ENCODE results near the gene DPEP2. TPM values are rescaled to one million over a fixed set of nuclear protein-coding genes. Genes with fewer than 3 reads are reported as not detected.
"Not testable (repeated sequence)": the region's sequence is repeated elsewhere in the genome, so short reads cannot be mapped to it uniquely, and the experiment has no call there.

Gene DPEP2
- total RNA-seq, 1 donor: not detected

- no peak overlapping the region for H3K4me3 ChIP-seq (ENCODE audit: insufficient read depth, low read length)
- H3K4me1 ChIP-seq (ENCODE audit: insufficient read depth, low read length): no peaks in the 10 kb centered on the region
- H3K36me3 ChIP-seq (ENCODE audit: insufficient read depth, low read length): no peaks in the 10 kb centered on the region
- peak; percentile 54 for DNase-seq (ENCODE audit: insufficient read length, low spot score, missing footprints)
- H3K9me3 ChIP-seq (ENCODE audit: low read depth, low read length): no peaks in the 10 kb centered on the region
- no peaks in the 10 kb centered on the region for H3K27me3 ChIP-seq (ENCODE audit: insufficient read depth, low read length)
- no peak for TF ChIP-seq CTCF (IDR thresholded peaks at IDR 0.05; ENCODE audit: extremely low read depth, low read depth, low read length)
- no peaks in the 10 kb centered on the region for H3K79me2 ChIP-seq (ENCODE audit: insufficient read depth, low read length)
- H2AFZ ChIP-seq (ENCODE audit: low read length): no peak overlapping the region
- no peaks in the 10 kb centered on the region for H4K20me1 ChIP-seq (ENCODE audit: insufficient read depth, low read length)
- no peak overlapping the region for H3K4me2 ChIP-seq (ENCODE audit: insufficient read depth, low read length)
- H3K27ac ChIP-seq (ENCODE audit: low read depth, low read length): no peak overlapping the region
Measured at GRCh38 chr16:67977469-67978227, 21.6 kb downstream of the DPEP2 start.

- no peaks in the 10 kb centered on the region for H3K36me3 ChIP-seq (ENCODE audit: insufficient read depth, low read length)
- H3K27me3 ChIP-seq (ENCODE audit: insufficient read depth, low read length): no peaks in the 10 kb centered on the region
- no peak overlapping the region for H3K4me3 ChIP-seq (ENCODE audit: insufficient read depth, low read length)
- H4K20me1 ChIP-seq (ENCODE audit: insufficient read depth, low read length): no peaks in the 10 kb centered on the region
- no peaks in the 10 kb centered on the region for H3K4me1 ChIP-seq (ENCODE audit: insufficient read depth, low read length)
- no peaks in the 10 kb centered on the region for H3K9me3 ChIP-seq (ENCODE audit: low read depth, low read length)
- no peak overlapping the region for H2AFZ ChIP-seq (ENCODE audit: low read length)
- H3K27ac ChIP-seq (ENCODE audit: low read depth, low read length): no peak overlapping the region
- no peak for TF ChIP-seq CTCF (IDR thresholded peaks at IDR 0.05; ENCODE audit: extremely low read depth, low read depth, low read length)
- no peaks in the 10 kb centered on the region for H3K79me2 ChIP-seq (ENCODE audit: insufficient read depth, low read length)
- H3K4me2 ChIP-seq (ENCODE audit: insufficient read depth, low read length): no peak overlapping the region
- DNase-seq (ENCODE audit: insufficient read length, low spot score, missing footprints): no peak
Measured at GRCh38 chr16:67977005-67977404, 22.3 kb downstream of the DPEP2 start.

DNA sequence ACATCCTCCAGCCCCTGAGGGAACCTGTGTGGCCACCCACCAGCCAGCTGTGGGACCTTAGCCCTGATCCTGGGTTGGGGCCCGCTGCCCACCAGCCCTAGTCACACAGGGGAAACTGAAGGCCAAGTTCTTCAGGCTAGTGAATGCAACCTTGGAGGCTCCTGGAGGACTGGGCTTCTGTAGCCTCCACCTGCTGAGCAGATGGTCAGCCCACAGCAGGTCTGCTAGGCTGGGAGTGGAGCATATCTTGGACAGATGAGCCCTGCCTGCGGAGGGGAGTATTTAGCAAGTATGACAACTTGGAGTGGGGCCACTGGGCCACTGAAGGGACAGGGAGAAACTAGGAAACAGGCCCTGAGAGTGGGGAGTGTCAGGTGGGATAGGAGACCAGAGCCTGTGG, 23.1 kb downstream of the DPEP2 start:
- H3K4me1 ChIP-seq (ENCODE audit: insufficient read depth, low read length): no peaks in the 10 kb centered on the region
- no peaks in the 10 kb centered on the region for H3K36me3 ChIP-seq (ENCODE audit: insufficient read depth, low read length)
- H2AFZ ChIP-seq (ENCODE audit: low read length): no peak overlapping the region
- no peak overlapping the region for H3K27ac ChIP-seq (ENCODE audit: low read depth, low read length)
- H3K4me2 ChIP-seq (ENCODE audit: insufficient read depth, low read length): no peak overlapping the region
- H4K20me1 ChIP-seq (ENCODE audit: insufficient read depth, low read length): no peaks in the 10 kb centered on the region
- H3K4me3 ChIP-seq (ENCODE audit: insufficient read depth, low read length): no peak overlapping the region
- no peaks in the 10 kb centered on the region for H3K79me2 ChIP-seq (ENCODE audit: insufficient read depth, low read length)
- no peaks in the 10 kb centered on the region for H3K9me3 ChIP-seq (ENCODE audit: low read depth, low read length)
- no peak for TF ChIP-seq CTCF (IDR thresholded peaks at IDR 0.05; ENCODE audit: extremely low read depth, low read depth, low read length)
- no peaks in the 10 kb centered on the region for H3K27me3 ChIP-seq (ENCODE audit: insufficient read depth, low read length)
- DNase-seq (ENCODE audit: insufficient read length, low spot score, missing footprints): no peak

DNA sequence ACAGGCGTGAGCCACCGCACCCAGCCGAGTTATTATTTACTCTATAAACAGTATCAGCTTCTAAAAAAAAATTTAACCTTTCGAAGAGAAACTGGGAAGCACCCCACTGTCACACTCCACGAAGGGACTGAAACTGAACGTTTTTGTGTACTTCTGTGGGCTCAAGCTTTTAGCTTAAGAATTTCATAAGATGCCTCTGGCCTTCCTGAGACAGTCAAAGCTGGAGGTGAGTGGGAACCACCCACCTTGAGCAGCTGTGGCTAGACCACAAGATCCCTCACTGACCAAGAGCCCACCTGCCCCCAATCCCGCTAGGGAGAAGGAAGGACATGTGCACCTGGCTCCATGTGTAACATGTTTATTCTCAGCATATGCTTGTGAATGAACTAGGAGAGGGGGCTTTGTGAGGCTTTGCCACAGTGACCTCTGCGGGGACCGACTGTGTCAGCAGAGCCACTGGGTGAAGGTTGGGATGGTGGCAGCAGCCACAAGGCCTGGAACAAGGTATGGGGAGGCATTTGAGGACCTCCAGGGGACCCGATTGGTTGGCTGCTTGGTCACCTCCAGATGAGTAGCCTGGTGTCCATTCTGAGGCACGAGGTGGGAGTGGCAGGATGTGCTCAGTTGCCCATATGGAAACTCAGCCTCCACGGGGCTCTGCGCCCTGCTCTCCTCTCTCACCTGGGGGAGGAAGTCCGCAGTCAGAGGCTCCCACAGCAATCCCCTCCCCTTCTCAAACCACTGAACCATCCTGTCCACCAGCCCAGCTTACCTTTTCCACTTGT, 23.8 kb downstream of the DPEP2 start:
- no peak overlapping the region for H2AFZ ChIP-seq (ENCODE audit: low read length)
- no peaks in the 10 kb centered on the region for H3K27me3 ChIP-seq (ENCODE audit: insufficient read depth, low read length)
- no peaks in the 10 kb centered on the region for H3K79me2 ChIP-seq (ENCODE audit: insufficient read depth, low read length)
- H3K27ac ChIP-seq (ENCODE audit: low read depth, low read length): no peak overlapping the region
- no peak overlapping the region for H3K4me3 ChIP-seq (ENCODE audit: insufficient read depth, low read length)
- H3K36me3 ChIP-seq (ENCODE audit: insufficient read depth, low read length): no peaks in the 10 kb centered on the region
- no peak for DNase-seq (ENCODE audit: insufficient read length, low spot score, missing footprints)
- no peak for TF ChIP-seq CTCF (IDR thresholded peaks at IDR 0.05; ENCODE audit: extremely low read depth, low read depth, low read length)
- H3K9me3 ChIP-seq (ENCODE audit: low read depth, low read length): no peaks in the 10 kb centered on the region
- no peaks in the 10 kb centered on the region for H3K4me1 ChIP-seq (ENCODE audit: insufficient read depth, low read length)
- H4K20me1 ChIP-seq (ENCODE audit: insufficient read depth, low read length): no peaks in the 10 kb centered on the region
- H3K4me2 ChIP-seq (ENCODE audit: insufficient read depth, low read length): no peak overlapping the region

GRCh38 chr16:67972285-67972684, 27.0 kb downstream of the DPEP2 start:
- not testable (repeated sequence) for H3K36me3 ChIP-seq (ENCODE audit: insufficient read depth, low read length)

More at GRCh38 chr16:67972285-67972684, 27.0 kb downstream of the DPEP2 start:
- not testable (repeated sequence) for H3K27ac ChIP-seq (ENCODE audit: low read depth, low read length); H2AFZ ChIP-seq (ENCODE audit: low read length); H3K4me1 ChIP-seq (ENCODE audit: insufficient read depth, low read length); H3K27me3 ChIP-seq (ENCODE audit: insufficient read depth, low read length); H3K4me2 ChIP-seq (ENCODE audit: insufficient read depth, low read length); H3K9me3 ChIP-seq (ENCODE audit: low read depth, low read length); DNase-seq (ENCODE audit: insufficient read length, low spot score, missing footprints); H4K20me1 ChIP-seq (ENCODE audit: insufficient read depth, low read length); H3K4me3 ChIP-seq (ENCODE audit: insufficient read depth, low read length)
- peaks cover 10% of the 10 kb centered on the region for H3K79me2 ChIP-seq (ENCODE audit: insufficient read depth, low read length)
